ENCODE data around the gene SLC39A11. TPM values are rescaled to one million over a fixed set of nuclear protein-coding genes. Genes with fewer than 3 reads are reported as not detected.

Gene SLC39A11
- total RNA-seq, 1 experiment from 2014 or later, result 18.6 TPM

DNA sequence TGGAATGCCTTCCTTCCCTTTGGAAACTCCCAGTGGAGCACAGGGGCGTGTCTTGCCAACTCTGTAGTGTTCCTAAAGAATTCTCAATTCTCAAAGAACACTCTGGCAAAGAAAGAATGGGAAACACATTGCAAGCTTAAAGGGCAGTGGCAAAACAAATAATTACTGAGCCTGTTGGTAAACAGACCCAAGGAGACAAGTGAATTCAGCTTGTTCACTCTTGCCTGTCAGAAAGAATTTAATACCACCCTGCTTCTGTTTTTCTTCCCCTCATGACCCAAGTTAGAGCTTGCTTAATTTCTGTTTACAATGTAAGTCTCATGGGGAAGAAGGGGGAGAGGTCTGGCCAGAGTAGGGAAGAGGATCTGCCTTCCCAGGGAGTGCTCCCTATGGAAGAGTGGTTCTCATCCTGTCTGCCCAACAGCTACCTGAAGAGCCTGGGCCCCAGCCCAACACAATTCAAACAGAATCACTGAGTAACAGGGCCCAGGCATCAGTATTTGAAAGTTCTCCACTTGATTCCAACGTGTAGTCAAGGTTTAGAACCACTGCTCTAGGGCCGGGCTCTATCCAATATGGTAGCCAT is 386.0 kb downstream of the SLC39A11 start:
- H3K4me1 ChIP-seq (ENCODE audit: insufficient read depth, low read length, poor library complexity, severe bottlenecking), result peaks cover 17% of the 10 kb centered on the region
- CTCF ChIA-PET, result no interaction called here
- TF ChIP-seq, protein P1, sequence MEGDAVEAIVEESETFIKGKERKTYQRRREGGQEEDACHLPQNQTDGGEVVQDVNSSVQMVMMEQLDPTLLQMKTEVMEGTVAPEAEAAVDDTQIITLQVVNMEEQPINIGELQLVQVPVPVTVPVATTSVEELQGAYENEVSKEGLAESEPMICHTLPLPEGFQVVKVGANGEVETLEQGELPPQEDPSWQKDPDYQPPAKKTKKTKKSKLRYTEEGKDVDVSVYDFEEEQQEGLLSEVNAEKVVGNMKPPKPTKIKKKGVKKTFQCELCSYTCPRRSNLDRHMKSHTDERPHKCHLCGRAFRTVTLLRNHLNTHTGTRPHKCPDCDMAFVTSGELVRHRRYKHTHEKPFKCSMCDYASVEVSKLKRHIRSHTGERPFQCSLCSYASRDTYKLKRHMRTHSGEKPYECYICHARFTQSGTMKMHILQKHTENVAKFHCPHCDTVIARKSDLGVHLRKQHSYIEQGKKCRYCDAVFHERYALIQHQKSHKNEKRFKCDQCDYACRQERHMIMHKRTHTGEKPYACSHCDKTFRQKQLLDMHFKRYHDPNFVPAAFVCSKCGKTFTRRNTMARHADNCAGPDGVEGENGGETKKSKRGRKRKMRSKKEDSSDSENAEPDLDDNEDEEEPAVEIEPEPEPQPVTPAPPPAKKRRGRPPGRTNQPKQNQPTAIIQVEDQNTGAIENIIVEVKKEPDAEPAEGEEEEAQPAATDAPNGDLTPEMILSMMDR (conservative IDR thresholded peaks at IDR 0.05; ENCODE audit: low read depth, low read length), result no peak
- no peak for TF ChIP-seq EZH2 (IDR thresholded peaks at IDR 0.05; ENCODE audit: borderline replicate concordance, low read depth, low read length, poor library complexity, severe bottlenecking)
- no TSS peak for BruUV-seq (replicated peaks)
- no peak overlapping the region for H3K4me3 ChIP-seq (ENCODE audit: low read depth, low read length, poor library complexity, severe bottlenecking)
- no peaks in the 10 kb centered on the region for H3K27me3 ChIP-seq (replicated peaks; ENCODE audit: insufficient read depth, low read depth, low read length, poor library complexity)
- H3K27ac ChIP-seq (ENCODE audit: low read depth, low read length, poor library complexity, severe bottlenecking), result no peak overlapping the region
- intact Hi-C loops (cut with micrococcal nuclease; ENCODE audit: unreplicated experiment), result no loop called here
- DNase-seq (ENCODE audit: low spot score), result no peak
- POLR2A ChIA-PET (ENCODE audit: low non-redundant PET), result no interaction called here
- no peaks in the 10 kb centered on the region for H3K9me3 ChIP-seq (ENCODE audit: low read depth, low read length, poor library complexity, severe bottlenecking)
- no peaks in the 10 kb centered on the region for H3K36me3 ChIP-seq (ENCODE audit: insufficient read depth, low read length, poor library complexity, severe bottlenecking)

DNA sequence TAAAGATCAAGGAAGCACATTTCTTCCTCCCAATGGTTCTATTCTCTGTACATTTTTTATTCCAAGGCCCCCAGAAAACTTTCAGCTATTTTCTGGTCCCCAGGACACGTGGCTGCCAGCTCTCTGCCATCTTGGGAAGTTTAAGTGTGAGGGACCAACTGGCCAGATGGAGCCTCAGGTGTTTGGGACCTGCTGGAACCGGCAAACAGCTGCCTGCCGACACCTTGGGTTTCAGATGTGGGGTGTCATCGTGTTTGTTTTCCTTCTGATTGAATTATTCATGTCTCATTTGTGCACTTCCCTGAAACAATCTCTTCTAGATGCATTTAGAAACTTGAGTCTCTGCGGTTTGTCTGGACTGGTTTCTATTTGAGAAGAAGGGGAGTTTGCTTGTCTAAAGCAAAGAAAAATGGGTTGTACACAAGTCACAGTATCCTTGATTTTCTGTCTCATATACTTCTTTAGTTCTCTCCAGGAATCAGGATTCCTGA is 386.5 kb downstream of the SLC39A11 start:
- no peak overlapping the region for H3K4me3 ChIP-seq (ENCODE audit: low read depth, low read length, poor library complexity, severe bottlenecking)
- H3K4me1 ChIP-seq (ENCODE audit: insufficient read depth, low read length, poor library complexity, severe bottlenecking), result peaks cover 17% of the 10 kb centered on the region
- POLR2A ChIA-PET (ENCODE audit: low non-redundant PET), result no interaction called here
- no peak for DNase-seq (ENCODE audit: low spot score)
- H3K27me3 ChIP-seq (replicated peaks; ENCODE audit: insufficient read depth, low read depth, low read length, poor library complexity), result no peaks in the 10 kb centered on the region
- TF ChIP-seq EZH2 (IDR thresholded peaks at IDR 0.05; ENCODE audit: borderline replicate concordance, low read depth, low read length, poor library complexity, severe bottlenecking), result no peak
- TF ChIP-seq, protein P1 (conservative IDR thresholded peaks at IDR 0.05; ENCODE audit: low read depth, low read length), result no peak
- BruUV-seq (replicated peaks), result no TSS peak
- H3K36me3 ChIP-seq (ENCODE audit: insufficient read depth, low read length, poor library complexity, severe bottlenecking), result no peaks in the 10 kb centered on the region
- CTCF ChIA-PET, result no interaction called here
- H3K27ac ChIP-seq (ENCODE audit: low read depth, low read length, poor library complexity, severe bottlenecking), result no peak overlapping the region
- H3K9me3 ChIP-seq (ENCODE audit: low read depth, low read length, poor library complexity, severe bottlenecking), result no peaks in the 10 kb centered on the region
- intact Hi-C loops (cut with micrococcal nuclease; ENCODE audit: unreplicated experiment), result no loop called here

DNA sequence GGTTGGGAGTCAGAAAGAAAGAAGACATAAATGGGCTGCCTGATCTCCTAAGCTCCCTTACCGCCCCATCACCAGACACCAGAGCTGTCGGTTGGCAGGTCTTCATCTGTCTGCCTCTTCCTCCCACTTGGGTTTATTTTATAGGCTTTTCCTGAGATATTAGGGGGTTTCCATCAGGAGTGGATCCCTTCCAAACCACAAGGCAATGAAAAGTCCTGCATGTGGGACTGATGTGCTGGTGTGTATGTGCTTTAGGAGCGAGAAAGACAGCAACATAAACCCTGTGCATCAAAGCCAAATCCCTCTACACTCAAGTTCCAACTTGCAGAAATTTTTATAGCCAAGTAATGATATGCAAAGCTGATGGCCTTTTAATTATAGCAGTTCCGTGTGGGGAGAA is 389.5 kb downstream of the SLC39A11 start:
- Histone ChIP-seq H3K4me3 (ENCODE audit: low read depth, low read length, poor library complexity, severe bottlenecking) (no peak overlapping the region), H3K36me3 (ENCODE audit: insufficient read depth, low read length, poor library complexity, severe bottlenecking) (no peaks in the 10 kb centered on the region), H3K4me1 (ENCODE audit: insufficient read depth, low read length, poor library complexity, severe bottlenecking) (peaks cover 17% of the 10 kb centered on the region), H3K9me3 (ENCODE audit: low read depth, low read length, poor library complexity, severe bottlenecking) (no peaks in the 10 kb centered on the region), H3K27me3 (replicated peaks; ENCODE audit: insufficient read depth, low read depth, low read length, poor library complexity) (no peaks in the 10 kb centered on the region), H3K27ac (ENCODE audit: low read depth, low read length, poor library complexity, severe bottlenecking) (no peak overlapping the region)
- ChIA-PET CTCF (interaction anchor here (0.7 kb wide), 1 partner anchor 24 kb away, joined by 3 read pairs; no protein-coding TSS in a partner anchor), POLR2A (ENCODE audit: low non-redundant PET) (no interaction called here)
- intact Hi-C loops (cut with micrococcal nuclease; ENCODE audit: unreplicated experiment), result no loop called here
- peak; percentile 64 for DNase-seq (ENCODE audit: low spot score)
- BruUV-seq (replicated peaks), result no TSS peak
- no peak for TF ChIP-seq EZH2 (IDR thresholded peaks at IDR 0.05; ENCODE audit: borderline replicate concordance, low read depth, low read length, poor library complexity, severe bottlenecking)
- TF ChIP-seq, protein P1 (conservative IDR thresholded peaks at IDR 0.05; ENCODE audit: low read depth, low read length), result no peak
